ENCODE measurements around the gene FLOT2. TPM values are rescaled to one million over a fixed set of nuclear protein-coding genes. Genes with fewer than 3 reads are reported as not detected.
A peak's percentile ranks its signal among the peaks of the same experiment; 100 is the strongest.

The FLOT2 gene
- total and polyA plus RNA-seq, 10 of the 15 experiments (the other 5 are each of a cell fraction or from before 2014, with no cell fraction given), result 56.8 to 302 (median 149) TPM

DNA sequence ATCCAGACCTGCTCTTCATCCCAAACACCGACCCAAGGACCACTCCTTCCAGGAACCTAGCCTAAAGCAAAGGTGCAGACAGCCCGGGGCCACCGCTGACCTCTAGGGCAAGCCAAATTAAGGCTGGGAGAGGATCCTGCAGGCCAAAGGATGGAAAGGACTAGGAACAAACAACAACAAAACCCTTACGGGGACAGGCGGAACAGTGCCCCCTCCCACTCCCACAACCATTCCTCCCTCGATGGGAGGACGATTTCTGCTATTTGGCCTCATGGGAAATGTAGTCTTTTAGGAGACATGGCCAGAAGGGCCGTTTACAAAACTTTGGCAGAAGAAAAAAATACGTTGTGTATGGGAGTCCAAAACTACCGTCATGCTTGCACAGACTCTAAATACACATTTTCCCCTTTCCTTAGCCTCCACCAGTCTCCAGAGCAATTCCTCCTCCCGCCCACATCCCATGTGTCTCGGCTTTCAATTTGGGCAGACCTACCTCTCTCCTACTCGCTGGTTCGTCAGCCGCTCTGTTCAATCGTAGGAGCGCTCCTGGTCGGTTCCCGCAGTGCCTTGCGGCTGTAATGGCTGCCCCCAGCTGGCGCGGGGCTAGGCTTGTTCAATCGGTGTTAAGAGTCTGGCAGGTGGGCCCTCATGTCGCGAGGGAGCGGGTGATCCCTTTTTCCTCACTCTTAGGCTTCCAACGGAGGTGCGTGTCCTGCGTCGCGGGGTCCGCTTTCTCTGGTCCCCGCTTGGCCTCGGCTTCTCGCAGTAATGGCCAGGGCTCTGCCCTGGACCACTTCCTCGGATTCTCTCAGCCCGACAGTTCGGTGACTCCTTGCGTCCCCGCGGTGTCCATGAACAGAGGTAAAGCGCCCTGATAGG, 42.8 kb downstream of the FLOT2 start, which contains the start of gene ERAL1:
Gene ERAL1 (plus strand): TSS at position 560 of the 879 bp plus-strand sequence. CDS start 19 bp downstream, at position 579.
- Histone ChIP-seq H3K9me3 (replicated peaks; ENCODE audit: control insufficient read depth, insufficient read depth, low read length) (no peaks in the 10 kb centered on the region), H3K9ac (ENCODE audit: control insufficient read depth, insufficient read depth, low read length) (peak within 1 kb of the TSS; percentile 90), H2AFZ (ENCODE audit: control insufficient read depth, low read depth, low read length) (peak within 1 kb of the TSS; percentile 100), H3K4me3 (peak within 1 kb of the TSS; percentile 78), H3K79me2 (ENCODE audit: control insufficient read depth, insufficient read depth, low read length) (peaks cover 14% of the 10 kb centered on the region), H3K27ac (ENCODE audit: control insufficient read depth, insufficient read depth) (peak within 1 kb of the TSS; percentile 86), H4K20me1 (ENCODE audit: control insufficient read depth, insufficient read depth) (no peaks in the 10 kb centered on the region), H3K4me2 (ENCODE audit: control insufficient read depth, insufficient read depth) (peak within 1 kb of the TSS; percentile 99), H3K36me3 (ENCODE audit: control insufficient read depth in 2 of 2, insufficient read depth in 2 of 2, low read length in 1 of 2) (peaks cover 8 to 10% of the 10 kb centered on the region in 2 experiments; a peak in 3 of 4 replicates), H3K4me1 (ENCODE audit: control insufficient read depth, insufficient read depth, low read length) (peaks cover 14% of the 10 kb centered on the region), H3K27me3 (replicated peaks in 1 of 2; ENCODE audit: control insufficient read depth in 2 of 2, insufficient read depth in 2 of 2, low read length in 1 of 2) (no peaks in the 10 kb centered on the region)
- SMC1A ChIA-PET (ENCODE audit: uncharacterized antibody, unreplicated experiment), result interaction anchor here (0.6 to 1.5 kb wide), 3 partner anchors 24 to 100 kb away, joined by 3 to 5 read pairs (median 3); no protein-coding TSS in a partner anchor
- FAIRE-seq, result peak; percentile 86
- peak; percentile 73 for DNase-seq (ENCODE audit: low read depth, low spot score)
- intact Hi-C loops (cut with micrococcal nuclease; ENCODE audit: unreplicated experiment) (no loop called here), in situ Hi-C loops (cut with MboI) (no loop called here)
- BruUV-seq (replicated peaks), result TSS peak; percentile 95
- WGBS (ENCODE audit: insufficient coverage, insufficient replicate concordance, low lambda C conversion rate, missing lambda C conversion rate), result 1% methylated on average over 42 of the region's 42 CpGs
- ATAC-seq, result peak; percentile 100
- POLR2A ChIA-PET, result interaction anchor here (0.6 to 2.0 kb wide), 4 partner anchors 12 to 43 kb away, joined by 3 to 9 read pairs (median 4); partner anchors contain the start of genes FAM222B and FLOT2
- CTCF ChIA-PET, result interaction anchor here (1.2 to 1.9 kb wide), 2 partner anchors 91 to 98 kb away, joined by 3 to 10 read pairs; no protein-coding TSS in a partner anchor
- RAD21 ChIA-PET (ENCODE audit: unreplicated experiment), result interaction anchor here (2.1 to 3.3 kb wide), 2 partner anchors 48 to 92 kb away, joined by 5 to 15 read pairs; partner anchors contain the start of gene DHRS13
- 0 out of 4 replicates have a peak, but pooled peaks of 1 of the 2 experiments have one; percentile 44 for TF ChIP-seq SRF (IDR thresholded peaks at IDR 0.05; ENCODE audit: low read depth in 2 of 2, low read length in 2 of 2)
- no peak for TF ChIP-seq EZH2 (IDR thresholded peaks at IDR 0.05; ENCODE audit: borderline replicate concordance, control insufficient read depth, low read depth, low read length)
- peak; percentile 18; the same call in 1 of the 2 replicates for TF ChIP-seq RAD51 (IDR thresholded peaks at IDR 0.05)
- no peak for TF ChIP-seq NR2C2 (IDR thresholded peaks at IDR 0.05; ENCODE audit: borderline replicate concordance, control insufficient read depth, insufficient read length, low read depth)
- 0 out of 2 replicates have a peak, but pooled peaks have one; percentile 38 for TF ChIP-seq BACH1 (IDR thresholded peaks at IDR 0.05; ENCODE audit: borderline replicate concordance)
- TF ChIP-seq, protein P1, sequence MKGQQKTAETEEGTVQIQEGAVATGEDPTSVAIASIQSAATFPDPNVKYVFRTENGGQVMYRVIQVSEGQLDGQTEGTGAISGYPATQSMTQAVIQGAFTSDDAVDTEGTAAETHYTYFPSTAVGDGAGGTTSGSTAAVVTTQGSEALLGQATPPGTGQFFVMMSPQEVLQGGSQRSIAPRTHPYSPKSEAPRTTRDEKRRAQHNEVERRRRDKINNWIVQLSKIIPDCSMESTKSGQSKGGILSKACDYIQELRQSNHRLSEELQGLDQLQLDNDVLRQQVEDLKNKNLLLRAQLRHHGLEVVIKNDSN (IDR thresholded peaks at IDR 0.05; ENCODE audit: borderline replicate concordance, extremely low read length, insufficient read depth, low read depth, low read length), result no peak
- no peak for TF ChIP-seq FOXM1 (IDR thresholded peaks at IDR 0.05; ENCODE audit: low read depth, low read length)
- TF ChIP-seq MLLT1 (IDR thresholded peaks at IDR 0.05), result peak; percentile 60
- no peak for TF ChIP-seq NFYA (IDR thresholded peaks at IDR 0.05; ENCODE audit: borderline replicate concordance, low read depth, low read length)
- no peak for TF ChIP-seq ZNF274 (IDR thresholded peaks at IDR 0.05; ENCODE audit: insufficient read depth, insufficient read length)
- 0 out of 2 replicates have a peak, but pooled peaks have one; percentile 9 for TF ChIP-seq NR2C1 (IDR thresholded peaks at IDR 0.05)
- TF ChIP-seq POLR2AphosphoS2 (IDR thresholded peaks at IDR 0.05; ENCODE audit: low read depth, low read length), result no peak; the same call in 1 of the 2 replicates
- TF ChIP-seq ZZZ3 (IDR thresholded peaks at IDR 0.05; ENCODE audit: control insufficient read depth, insufficient read length, low read depth), result no peak
- TF ChIP-seq CREB1 (IDR thresholded peaks at IDR 0.05; ENCODE audit: low read depth), result peak; percentile 65; the same call in 1 of the 2 replicates
- TF ChIP-seq JUNB (IDR thresholded peaks at IDR 0.05), result no peak
- no peak for TF ChIP-seq ASH2L (IDR thresholded peaks at IDR 0.05; ENCODE audit: borderline replicate concordance, low read depth)
- TF ChIP-seq CHD1 (IDR thresholded peaks at IDR 0.05; ENCODE audit: low read depth, low read length), result no peak
- no peak for TF ChIP-seq HDGF (IDR thresholded peaks at IDR 0.05)
- no peak for TF ChIP-seq ZBED1 (IDR thresholded peaks at IDR 0.05; ENCODE audit: borderline replicate concordance)
- peak; percentile 65 for TF ChIP-seq CHD2 (IDR thresholded peaks at IDR 0.05; ENCODE audit: borderline replicate concordance, low read depth, low read length)
- TF ChIP-seq BMI1 (IDR thresholded peaks at IDR 0.05; ENCODE audit: borderline replicate concordance), result no peak
- TF ChIP-seq PML (IDR thresholded peaks at IDR 0.05; ENCODE audit: low read length), result peak; percentile 84; the same call in 1 of the 2 replicates

All from GM12878 (cell line).